ENCODE results near the gene C19orf85.
A peak's percentile ranks its signal among the peaks of the same experiment; 100 is the strongest.

DNA sequence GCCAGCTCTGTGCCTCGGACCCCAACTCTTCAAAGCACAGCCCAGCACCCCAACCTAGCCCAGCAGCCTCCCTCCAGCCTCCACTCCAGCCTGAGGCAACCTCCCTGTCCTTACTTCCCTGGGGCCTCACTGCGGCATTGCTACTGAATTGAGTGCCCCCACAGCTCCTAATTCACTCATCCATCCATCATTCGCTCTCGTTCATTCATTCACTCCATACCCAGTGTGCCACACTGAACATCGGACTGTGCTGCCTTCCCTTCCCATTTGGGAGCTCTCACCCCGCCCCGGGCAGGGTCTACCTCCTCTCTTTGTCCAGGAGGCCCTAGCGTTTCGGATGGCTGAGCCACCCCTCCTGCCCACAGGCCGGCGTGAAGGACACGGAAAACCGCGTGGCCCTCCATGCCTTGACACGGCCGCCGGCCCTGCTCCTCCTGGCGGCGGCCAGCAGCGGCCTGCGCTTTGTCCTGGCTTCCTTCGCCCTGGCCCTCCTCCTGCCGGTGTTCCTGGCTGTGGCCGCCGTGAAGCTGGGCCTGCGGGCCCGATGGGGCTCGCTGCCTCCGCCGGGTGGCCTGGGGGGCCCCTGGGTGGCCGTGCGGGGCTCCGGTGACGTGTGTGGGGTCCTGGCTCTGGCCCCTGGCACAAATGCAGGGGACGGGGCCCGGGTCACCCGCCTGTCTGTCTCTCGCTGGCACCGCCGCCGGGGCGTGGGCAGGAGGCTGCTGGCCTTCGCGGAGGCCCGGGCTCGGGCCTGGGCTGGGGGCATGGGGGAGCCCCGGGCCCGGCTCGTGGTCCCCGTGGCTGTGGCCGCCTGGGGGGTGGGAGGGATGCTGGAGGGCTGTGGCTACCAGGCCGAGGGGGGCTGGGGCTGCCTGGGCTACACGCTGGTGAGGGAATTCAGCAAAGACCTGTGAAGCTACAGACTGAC is 21.8 kb upstream of the C19orf85 start:
- TF ChIP-seq, protein P1, sequence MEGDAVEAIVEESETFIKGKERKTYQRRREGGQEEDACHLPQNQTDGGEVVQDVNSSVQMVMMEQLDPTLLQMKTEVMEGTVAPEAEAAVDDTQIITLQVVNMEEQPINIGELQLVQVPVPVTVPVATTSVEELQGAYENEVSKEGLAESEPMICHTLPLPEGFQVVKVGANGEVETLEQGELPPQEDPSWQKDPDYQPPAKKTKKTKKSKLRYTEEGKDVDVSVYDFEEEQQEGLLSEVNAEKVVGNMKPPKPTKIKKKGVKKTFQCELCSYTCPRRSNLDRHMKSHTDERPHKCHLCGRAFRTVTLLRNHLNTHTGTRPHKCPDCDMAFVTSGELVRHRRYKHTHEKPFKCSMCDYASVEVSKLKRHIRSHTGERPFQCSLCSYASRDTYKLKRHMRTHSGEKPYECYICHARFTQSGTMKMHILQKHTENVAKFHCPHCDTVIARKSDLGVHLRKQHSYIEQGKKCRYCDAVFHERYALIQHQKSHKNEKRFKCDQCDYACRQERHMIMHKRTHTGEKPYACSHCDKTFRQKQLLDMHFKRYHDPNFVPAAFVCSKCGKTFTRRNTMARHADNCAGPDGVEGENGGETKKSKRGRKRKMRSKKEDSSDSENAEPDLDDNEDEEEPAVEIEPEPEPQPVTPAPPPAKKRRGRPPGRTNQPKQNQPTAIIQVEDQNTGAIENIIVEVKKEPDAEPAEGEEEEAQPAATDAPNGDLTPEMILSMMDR (IDR thresholded peaks at IDR 0.05), result peak; percentile 8 to 41 (median 33)
- no peak for TF ChIP-seq POLR2A (IDR thresholded peaks at IDR 0.05)

All from adrenal gland (tissue), 5 donors.